Measurements from ENCODE around the gene ZNF408. TPM values are rescaled to one million over a fixed set of nuclear protein-coding genes. Genes with fewer than 3 reads are reported as not detected.

The ZNF408 gene
- total RNA-seq, 4 donors from 2014 or later, result 4.3 to 12.2 (median 7.9) TPM

DNA sequence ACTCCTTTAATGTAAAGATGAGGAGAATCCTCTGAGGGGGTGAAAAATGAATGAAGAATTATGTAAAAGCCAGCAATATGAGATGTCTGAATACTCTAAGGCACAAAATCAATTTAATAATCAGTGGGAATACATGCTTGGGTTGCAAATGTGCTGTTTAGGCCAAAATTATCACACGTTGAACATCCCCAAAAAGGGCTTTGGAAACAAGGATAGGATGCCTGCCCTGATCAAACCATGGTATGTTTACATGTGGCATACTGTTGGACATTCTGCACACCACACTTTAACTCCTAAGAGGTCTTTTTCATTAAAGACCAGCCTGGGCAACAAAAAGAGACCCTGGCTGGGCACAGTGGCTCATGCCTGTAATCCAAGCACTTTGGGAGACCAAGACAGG, 44.5 kb downstream of the ZNF408 start:
- DNase-seq (ENCODE audit: low spot score) (no peak), ATAC-seq (ENCODE audit: low FRiP score) (no peak)
- no peak for TF ChIP-seq CTCF (IDR thresholded peaks at IDR 0.05)

DNA sequence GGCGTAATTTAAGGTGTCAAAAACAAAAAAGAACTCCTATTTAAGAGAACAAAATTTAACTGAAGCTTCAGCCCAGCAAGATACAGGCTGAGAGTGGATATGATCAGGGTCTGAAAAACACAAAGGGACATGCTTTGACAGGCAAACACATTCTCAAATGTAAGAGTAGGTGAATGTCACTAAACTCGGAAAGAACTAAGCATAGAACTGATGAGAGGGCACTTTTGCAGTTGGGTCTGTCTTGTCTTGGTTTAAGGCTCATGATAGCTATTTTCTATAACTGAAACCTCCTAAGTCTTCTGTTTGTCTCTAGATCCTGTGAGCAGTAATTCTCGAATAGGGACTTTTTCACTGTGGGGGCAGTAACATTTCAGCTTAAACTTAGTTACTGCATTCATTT, 45.2 kb downstream of the ZNF408 start:
- ATAC-seq (ENCODE audit: low FRiP score) (no peak), DNase-seq (ENCODE audit: low spot score) (no peak)
- no peak for TF ChIP-seq CTCF (IDR thresholded peaks at IDR 0.05)

- ATAC-seq (ENCODE audit: low FRiP score) (no peak), DNase-seq (ENCODE audit: low spot score) (no peak)
- TF ChIP-seq CTCF (IDR thresholded peaks at IDR 0.05), result no peak
Observed at GRCh38 chr11:46747150-46747549, 46.3 kb downstream of the ZNF408 start.

Small RNA genes within 50 kb of the gene (small RNA-seq; reads per million reads assigned to genes)
- not detected for gene MIR5582

Other genes starting within 250 kb of the ZNF408 start
- gene AMBRA1, start 107.0 kb upstream of the ZNF408 start, total RNA-seq, result 10 to 100 TPM; 19.2 to 41.0 (median 23.5) TPM
- gene HARBI1, start 83.8 kb upstream of the ZNF408 start, total RNA-seq, result 1 to 10 TPM; 1.4 to 4.0 (median 2.7) TPM
- gene ATG13, start 83.5 kb upstream of the ZNF408 start, total RNA-seq, result 100 to 1,000 TPM in 1 of 4 donors, 10 to 100 TPM in 3; 73.7 to 137 (median 83.3) TPM
- 10 to 100 TPM; 34.6 to 69.2 (median 42.6) TPM for gene ARHGAP1, start 412 bp upstream of the ZNF408 start, total RNA-seq
- gene F2, start 18.2 kb downstream of the ZNF408 start, total RNA-seq, result not detected
- 10 to 100 TPM; 27.2 to 37.0 (median 31.6) TPM for gene CKAP5, start 145.2 kb downstream of the ZNF408 start, total RNA-seq
- gene LRP4, start 217.5 kb downstream of the ZNF408 start, total RNA-seq, result 1 to 10 TPM; 1.6 to 4.3 (median 3.3) TPM
- gene CSTPP1, start 235.7 kb downstream of the ZNF408 start, total RNA-seq, result 10 to 100 TPM in 2 of 4 donors, 1 to 10 TPM in 2; 9.8 to 14.3 (median 11.1) TPM

Measured in omental fat pad (tissue), 4 donors.